Measurements from ENCODE around the gene MAGOH.

Gene MAGOH

GRCh38 chr1:53250325-53250724 is 12.0 kb upstream of the MAGOH start:
- Histone ChIP-seq H3K9ac (ENCODE audit: insufficient read length) (no peak overlapping the region), H3K36me3 (ENCODE audit: insufficient read depth, low read length) (peaks cover 57% of the 10 kb centered on the region), H3K9me3 (ENCODE audit: low read depth, low read length) (no peaks in the 10 kb centered on the region), H3K27ac (no peak overlapping the region), H3K4me3 (no peak overlapping the region)
- TF ChIP-seq FOXP2 (optimal IDR thresholded peaks at IDR 0.05; ENCODE audit: control extremely low read depth, extremely low read length, insufficient read depth) (no peak), POLR2AphosphoS5 (IDR thresholded peaks at IDR 0.05; ENCODE audit: borderline replicate concordance, low read depth, low read length) (no peak), EZH2 (IDR thresholded peaks at IDR 0.05) (no peak)
- DNase-seq (ENCODE audit: low read depth, low spot score), result no peak

DNA sequence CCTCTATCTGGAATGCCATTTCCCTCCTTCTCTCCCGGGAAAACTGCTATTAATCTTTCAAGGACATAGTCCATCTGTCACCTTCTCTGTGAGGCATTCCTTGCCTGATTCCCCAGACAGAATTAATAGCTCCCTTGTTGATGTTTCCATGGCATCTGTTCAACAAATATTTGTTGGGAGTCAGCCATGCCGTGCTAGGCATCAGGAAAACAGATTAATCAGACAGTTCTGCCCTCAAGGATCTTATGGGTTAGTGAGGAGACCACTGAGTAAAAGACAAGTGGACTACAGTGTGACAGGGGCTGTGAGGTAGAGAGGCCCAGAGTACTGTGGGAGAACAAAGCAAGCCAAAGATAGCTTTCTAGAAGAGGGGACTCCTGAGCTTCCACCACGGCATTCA is 11.4 kb upstream of the MAGOH start:
- peaks cover 51% of the 10 kb centered on the region for H3K36me3 ChIP-seq (ENCODE audit: insufficient read depth, low read length)
- no peak overlapping the region for H3K27ac ChIP-seq
- H3K9ac ChIP-seq (ENCODE audit: insufficient read length), result no peak overlapping the region
- DNase-seq (ENCODE audit: low read depth, low spot score), result no peak
- H3K4me3 ChIP-seq, result no peak overlapping the region
- no peaks in the 10 kb centered on the region for H3K9me3 ChIP-seq (ENCODE audit: low read depth, low read length)
- TF ChIP-seq FOXP2 (optimal IDR thresholded peaks at IDR 0.05; ENCODE audit: control extremely low read depth, extremely low read length, insufficient read depth), result no peak
- no peak for TF ChIP-seq POLR2AphosphoS5 (IDR thresholded peaks at IDR 0.05; ENCODE audit: borderline replicate concordance, low read depth, low read length)
- TF ChIP-seq EZH2 (IDR thresholded peaks at IDR 0.05), result no peak

GRCh38 chr1:53246261-53247134 is 8.2 kb upstream of the MAGOH start:
- Histone ChIP-seq H3K36me3 (ENCODE audit: insufficient read depth, low read length) (peaks cover 32% of the 10 kb centered on the region), H3K27ac (no peak overlapping the region), H3K4me3 (no peak overlapping the region), H3K9ac (ENCODE audit: insufficient read length) (no peak overlapping the region), H3K9me3 (ENCODE audit: low read depth, low read length) (no peaks in the 10 kb centered on the region)
- TF ChIP-seq FOXP2 (optimal IDR thresholded peaks at IDR 0.05; ENCODE audit: control extremely low read depth, extremely low read length, insufficient read depth), result no peak
- no peak for TF ChIP-seq EZH2 (IDR thresholded peaks at IDR 0.05)
- TF ChIP-seq POLR2AphosphoS5 (IDR thresholded peaks at IDR 0.05; ENCODE audit: borderline replicate concordance, low read depth, low read length), result no peak
- no peak for DNase-seq (ENCODE audit: low read depth, low spot score)

DNA sequence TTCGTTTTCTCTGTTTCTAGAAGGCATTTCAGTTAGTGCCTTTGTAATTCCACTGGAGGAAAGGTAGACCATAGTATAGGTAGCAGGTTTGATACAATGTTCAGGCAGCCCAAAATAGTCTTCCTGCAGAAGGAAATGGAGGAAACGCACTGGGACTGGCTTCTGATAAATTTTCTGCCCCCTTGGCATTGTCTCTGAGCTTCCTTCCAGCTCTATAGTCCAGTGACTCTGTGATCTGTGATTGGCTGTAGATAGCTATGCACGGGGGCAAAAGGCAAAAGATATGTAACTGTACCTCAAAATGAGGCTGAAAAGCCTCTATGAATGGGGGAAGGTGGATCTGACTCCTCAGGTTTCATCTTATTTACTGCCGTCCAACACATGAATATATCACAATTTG is 5.8 kb upstream of the MAGOH start:
- Histone ChIP-seq H3K4me3 (no peak overlapping the region), H3K9me3 (ENCODE audit: low read depth, low read length) (no peaks in the 10 kb centered on the region), H3K27ac (no peak overlapping the region), H3K9ac (ENCODE audit: insufficient read length) (no peak overlapping the region), H3K36me3 (ENCODE audit: insufficient read depth, low read length) (peaks cover 19% of the 10 kb centered on the region)
- DNase-seq (ENCODE audit: low read depth, low spot score), result no peak
- TF ChIP-seq FOXP2 (optimal IDR thresholded peaks at IDR 0.05; ENCODE audit: control extremely low read depth, extremely low read length, insufficient read depth), result no peak
- TF ChIP-seq EZH2 (IDR thresholded peaks at IDR 0.05), result no peak
- TF ChIP-seq POLR2AphosphoS5 (IDR thresholded peaks at IDR 0.05; ENCODE audit: borderline replicate concordance, low read depth, low read length), result no peak

GRCh38 chr1:53242381-53242780 is 4.1 kb upstream of the MAGOH start:
- TF ChIP-seq POLR2AphosphoS5 (IDR thresholded peaks at IDR 0.05; ENCODE audit: borderline replicate concordance, low read depth, low read length) (no peak), FOXP2 (optimal IDR thresholded peaks at IDR 0.05; ENCODE audit: control extremely low read depth, extremely low read length, insufficient read depth) (no peak), EZH2 (IDR thresholded peaks at IDR 0.05) (no peak)
- Histone ChIP-seq H3K9ac (ENCODE audit: insufficient read length) (no peak overlapping the region), H3K9me3 (ENCODE audit: low read depth, low read length) (no peaks in the 10 kb centered on the region), H3K4me3 (no peak overlapping the region), H3K27ac (no peak overlapping the region), H3K36me3 (ENCODE audit: insufficient read depth, low read length) (peaks cover 15% of the 10 kb centered on the region)
- no peak for DNase-seq (ENCODE audit: low read depth, low spot score)

DNA sequence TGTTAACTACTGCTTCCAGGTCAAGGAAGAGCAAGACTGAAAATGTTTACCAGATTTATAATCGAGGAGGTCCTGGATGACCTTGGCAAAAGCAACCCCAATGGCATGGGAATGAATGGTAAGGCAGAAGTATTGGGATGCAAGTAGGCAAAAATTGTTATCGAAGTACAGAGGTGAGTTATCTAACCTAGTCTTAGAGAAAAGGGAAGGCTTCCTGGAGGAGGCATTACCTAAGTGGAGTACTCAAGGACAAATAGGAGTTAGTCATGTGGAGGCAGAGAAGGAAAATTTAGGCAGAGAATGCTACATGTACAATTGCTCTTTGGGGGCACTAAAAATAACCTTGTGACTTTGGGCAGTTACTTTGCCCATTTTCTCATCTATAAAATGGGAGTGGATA is 3.5 kb upstream of the MAGOH start:
- H3K9me3 ChIP-seq (ENCODE audit: low read depth, low read length), result no peaks in the 10 kb centered on the region
- TF ChIP-seq EZH2 (IDR thresholded peaks at IDR 0.05) (no peak), POLR2AphosphoS5 (IDR thresholded peaks at IDR 0.05; ENCODE audit: borderline replicate concordance, low read depth, low read length) (no peak), FOXP2 (optimal IDR thresholded peaks at IDR 0.05; ENCODE audit: control extremely low read depth, extremely low read length, insufficient read depth) (no peak)

GRCh38 chr1:53237638-53238037 is 680 bp downstream of the MAGOH start:
- Histone ChIP-seq H3K36me3 (ENCODE audit: insufficient read depth, low read length) (peaks cover 37% of the 10 kb centered on the region), H3K4me3 (peak overlapping the region; percentile 95), H3K9me3 (ENCODE audit: low read depth, low read length) (no peaks in the 10 kb centered on the region), H3K9ac (ENCODE audit: insufficient read length) (peak overlapping the region; percentile 96), H3K27ac (no peak overlapping the region)
- no peak for DNase-seq (ENCODE audit: low read depth, low spot score)
- TF ChIP-seq EZH2 (IDR thresholded peaks at IDR 0.05) (no peak), POLR2AphosphoS5 (IDR thresholded peaks at IDR 0.05; ENCODE audit: borderline replicate concordance, low read depth, low read length) (no peak), FOXP2 (optimal IDR thresholded peaks at IDR 0.05; ENCODE audit: control extremely low read depth, extremely low read length, insufficient read depth) (no peak)

More for the DNA sequence above, 3.5 kb upstream of the MAGOH start:
- Histone ChIP-seq H3K36me3 (ENCODE audit: insufficient read depth, low read length) (peaks cover 13% of the 10 kb centered on the region), H3K27ac (no peak overlapping the region), H3K9ac (ENCODE audit: insufficient read length) (no peak overlapping the region), H3K4me3 (no peak overlapping the region)
- DNase-seq (ENCODE audit: low read depth, low spot score), result no peak

DNA sequence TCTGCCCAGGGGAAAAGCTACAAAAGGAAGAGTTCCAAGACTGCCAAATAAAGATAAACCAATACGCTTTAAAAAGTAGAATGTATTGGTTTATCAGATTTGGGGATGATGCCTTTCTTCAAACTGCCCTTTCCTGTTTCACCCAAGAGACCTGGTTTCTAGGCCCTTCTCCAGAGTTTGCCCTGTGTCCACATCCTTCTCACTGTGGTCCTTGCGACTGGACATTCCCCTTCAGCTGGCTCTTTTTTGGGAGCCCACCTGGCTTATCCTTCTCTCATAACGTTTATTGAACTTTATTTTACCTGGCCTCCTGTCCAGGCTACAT is 17.4 kb downstream of the MAGOH start:
- no peak for DNase-seq (ENCODE audit: low read depth, low spot score)
- Histone ChIP-seq H3K9me3 (ENCODE audit: low read depth, low read length) (no peaks in the 10 kb centered on the region), H3K27ac (no peak overlapping the region; the same call in 1 of the 2 replicates), H3K4me3 (peak overlapping the region; percentile 95), H3K9ac (ENCODE audit: insufficient read length) (peak overlapping the region; percentile 92), H3K36me3 (ENCODE audit: insufficient read depth, low read length) (peaks cover 7% of the 10 kb centered on the region; the same call in 1 of the 2 replicates)
- no peak for TF ChIP-seq EZH2 (IDR thresholded peaks at IDR 0.05)

Data from SK-N-MC (cell line).